Measurements from ENCODE around the gene PLEKHG4.

The PLEKHG4 gene

DNA sequence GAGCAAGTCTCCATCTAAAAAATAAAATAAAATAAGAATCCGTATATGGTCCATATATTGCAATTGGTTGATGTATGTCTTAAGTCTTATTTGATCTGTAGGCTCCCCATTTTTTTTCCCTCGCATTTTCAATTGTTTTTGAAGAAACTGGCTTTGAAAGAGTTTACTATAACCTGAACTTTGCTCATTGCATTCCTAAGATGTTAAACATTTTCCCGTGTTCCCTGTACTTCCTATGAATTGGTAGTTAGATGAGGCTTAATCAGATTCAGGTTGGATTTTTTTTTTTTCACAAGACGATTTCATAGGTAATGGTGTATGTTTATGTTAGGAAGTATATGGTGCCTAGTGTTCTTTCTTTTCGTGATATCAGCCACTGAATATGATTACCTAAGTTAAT lies 50.6 kb downstream of the PLEKHG4 start:
- Histone ChIP-seq H3K27me3 (ENCODE audit: low read length) (no peaks in the 10 kb centered on the region), H4K20me1 (ENCODE audit: low read depth, low read length) (no peaks in the 10 kb centered on the region), H3K79me2 (ENCODE audit: insufficient read depth, low read length) (no peaks in the 10 kb centered on the region), H3F3A (ENCODE audit: insufficient read depth) (no peaks in the 10 kb centered on the region), H3K4me2 (ENCODE audit: low read depth, low read length, poor library complexity, severe bottlenecking) (no peak overlapping the region), H3K4me3 (ENCODE audit: insufficient read depth, low read length, poor library complexity, severe bottlenecking) (no peak overlapping the region), H2AFZ (ENCODE audit: low read depth, low read length, severe bottlenecking) (no peak overlapping the region), H3K9ac (ENCODE audit: low read length) (no peak overlapping the region), H3K9me3 (ENCODE audit: insufficient read depth, low read length) (no peaks in the 10 kb centered on the region), H3K9me2 (replicated peaks; ENCODE audit: insufficient read depth, low read length) (no peaks in the 10 kb centered on the region), H3K27ac (ENCODE audit: low read depth, low read length) (no peak overlapping the region), H3K36me3 (ENCODE audit: low read length) (no peaks in the 10 kb centered on the region)
- TF ChIP-seq, protein P1, sequence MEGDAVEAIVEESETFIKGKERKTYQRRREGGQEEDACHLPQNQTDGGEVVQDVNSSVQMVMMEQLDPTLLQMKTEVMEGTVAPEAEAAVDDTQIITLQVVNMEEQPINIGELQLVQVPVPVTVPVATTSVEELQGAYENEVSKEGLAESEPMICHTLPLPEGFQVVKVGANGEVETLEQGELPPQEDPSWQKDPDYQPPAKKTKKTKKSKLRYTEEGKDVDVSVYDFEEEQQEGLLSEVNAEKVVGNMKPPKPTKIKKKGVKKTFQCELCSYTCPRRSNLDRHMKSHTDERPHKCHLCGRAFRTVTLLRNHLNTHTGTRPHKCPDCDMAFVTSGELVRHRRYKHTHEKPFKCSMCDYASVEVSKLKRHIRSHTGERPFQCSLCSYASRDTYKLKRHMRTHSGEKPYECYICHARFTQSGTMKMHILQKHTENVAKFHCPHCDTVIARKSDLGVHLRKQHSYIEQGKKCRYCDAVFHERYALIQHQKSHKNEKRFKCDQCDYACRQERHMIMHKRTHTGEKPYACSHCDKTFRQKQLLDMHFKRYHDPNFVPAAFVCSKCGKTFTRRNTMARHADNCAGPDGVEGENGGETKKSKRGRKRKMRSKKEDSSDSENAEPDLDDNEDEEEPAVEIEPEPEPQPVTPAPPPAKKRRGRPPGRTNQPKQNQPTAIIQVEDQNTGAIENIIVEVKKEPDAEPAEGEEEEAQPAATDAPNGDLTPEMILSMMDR (IDR thresholded peaks at IDR 0.05; ENCODE audit: insufficient read depth, low read length, poor library complexity, severe bottlenecking) = no peak
- TF ChIP-seq EZH2phosphoT487 (conservative IDR thresholded peaks at IDR 0.05; ENCODE audit: low read length) = no peak

DNA sequence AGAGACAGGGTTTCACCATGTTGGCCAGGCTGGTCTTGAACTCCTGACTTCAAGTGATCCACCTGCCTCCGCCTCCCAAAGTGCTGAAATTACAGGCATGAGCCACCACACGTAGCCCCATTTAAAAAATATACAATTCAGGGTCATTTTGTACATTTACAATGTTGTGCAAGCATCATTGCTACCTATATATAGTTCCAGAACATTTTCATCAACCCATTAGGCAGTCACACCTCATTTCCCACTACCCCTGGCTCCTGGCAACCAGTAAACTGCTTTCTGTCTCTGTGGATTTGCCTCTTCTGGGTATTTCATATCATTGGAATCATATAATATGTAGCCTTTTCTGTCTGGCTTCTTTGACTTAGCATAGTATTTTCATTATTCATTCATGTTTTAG lies 54.0 kb downstream of the PLEKHG4 start:
- Histone ChIP-seq H3K4me2 (ENCODE audit: low read depth, low read length, poor library complexity, severe bottlenecking) (no peak overlapping the region), H3K36me3 (ENCODE audit: low read length) (no peaks in the 10 kb centered on the region), H3K9me3 (ENCODE audit: insufficient read depth, low read length) (no peaks in the 10 kb centered on the region), H4K20me1 (ENCODE audit: low read depth, low read length) (no peaks in the 10 kb centered on the region), H3F3A (ENCODE audit: insufficient read depth) (no peaks in the 10 kb centered on the region), H3K27me3 (ENCODE audit: low read length) (no peaks in the 10 kb centered on the region), H3K9ac (ENCODE audit: low read length) (no peak overlapping the region), H2AFZ (ENCODE audit: low read depth, low read length, severe bottlenecking) (no peak overlapping the region), H3K27ac (ENCODE audit: low read depth, low read length) (no peak overlapping the region), H3K4me3 (ENCODE audit: insufficient read depth, low read length, poor library complexity, severe bottlenecking) (no peak overlapping the region), H3K79me2 (ENCODE audit: insufficient read depth, low read length) (no peaks in the 10 kb centered on the region), H3K9me2 (replicated peaks; ENCODE audit: insufficient read depth, low read length) (no peaks in the 10 kb centered on the region)
- TF ChIP-seq, protein P1 (IDR thresholded peaks at IDR 0.05; ENCODE audit: insufficient read depth, low read length, poor library complexity, severe bottlenecking) = no peak
- no peak for TF ChIP-seq EZH2phosphoT487 (conservative IDR thresholded peaks at IDR 0.05; ENCODE audit: low read length)

GRCh38 chr16:67336116-67336515 lies 56.8 kb downstream of the PLEKHG4 start:
- no peaks in the 10 kb centered on the region for H4K20me1 ChIP-seq (ENCODE audit: low read depth, low read length)
- H3K27me3 ChIP-seq (ENCODE audit: low read length) = no peaks in the 10 kb centered on the region
- no peaks in the 10 kb centered on the region for H3F3A ChIP-seq (ENCODE audit: insufficient read depth)
- no peaks in the 10 kb centered on the region for H3K79me2 ChIP-seq (ENCODE audit: insufficient read depth, low read length)
- TF ChIP-seq, protein P1 (IDR thresholded peaks at IDR 0.05; ENCODE audit: insufficient read depth, low read length, poor library complexity, severe bottlenecking) = no peak
- TF ChIP-seq EZH2phosphoT487 (conservative IDR thresholded peaks at IDR 0.05; ENCODE audit: low read length) = no peak
- no peak overlapping the region for H2AFZ ChIP-seq (ENCODE audit: low read depth, low read length, severe bottlenecking)
- H3K36me3 ChIP-seq (ENCODE audit: low read length) = no peaks in the 10 kb centered on the region
- no peak overlapping the region for H3K4me3 ChIP-seq (ENCODE audit: insufficient read depth, low read length, poor library complexity, severe bottlenecking)
- H3K9me2 ChIP-seq (replicated peaks; ENCODE audit: insufficient read depth, low read length) = no peaks in the 10 kb centered on the region
- no peaks in the 10 kb centered on the region for H3K9me3 ChIP-seq (ENCODE audit: insufficient read depth, low read length)
- H3K27ac ChIP-seq (ENCODE audit: low read depth, low read length) = no peak overlapping the region
- H3K4me2 ChIP-seq (ENCODE audit: low read depth, low read length, poor library complexity, severe bottlenecking) = no peak overlapping the region
- no peak overlapping the region for H3K9ac ChIP-seq (ENCODE audit: low read length)
